ENCODE measurements around the gene ADA.

Gene ADA

GRCh38 chr20:44586289-44586911, 65.1 kb downstream of the ADA start:
- FAIRE-seq, result no peak
- DNase-seq (ENCODE audit: insufficient read length, low spot score), result no peak

DNA sequence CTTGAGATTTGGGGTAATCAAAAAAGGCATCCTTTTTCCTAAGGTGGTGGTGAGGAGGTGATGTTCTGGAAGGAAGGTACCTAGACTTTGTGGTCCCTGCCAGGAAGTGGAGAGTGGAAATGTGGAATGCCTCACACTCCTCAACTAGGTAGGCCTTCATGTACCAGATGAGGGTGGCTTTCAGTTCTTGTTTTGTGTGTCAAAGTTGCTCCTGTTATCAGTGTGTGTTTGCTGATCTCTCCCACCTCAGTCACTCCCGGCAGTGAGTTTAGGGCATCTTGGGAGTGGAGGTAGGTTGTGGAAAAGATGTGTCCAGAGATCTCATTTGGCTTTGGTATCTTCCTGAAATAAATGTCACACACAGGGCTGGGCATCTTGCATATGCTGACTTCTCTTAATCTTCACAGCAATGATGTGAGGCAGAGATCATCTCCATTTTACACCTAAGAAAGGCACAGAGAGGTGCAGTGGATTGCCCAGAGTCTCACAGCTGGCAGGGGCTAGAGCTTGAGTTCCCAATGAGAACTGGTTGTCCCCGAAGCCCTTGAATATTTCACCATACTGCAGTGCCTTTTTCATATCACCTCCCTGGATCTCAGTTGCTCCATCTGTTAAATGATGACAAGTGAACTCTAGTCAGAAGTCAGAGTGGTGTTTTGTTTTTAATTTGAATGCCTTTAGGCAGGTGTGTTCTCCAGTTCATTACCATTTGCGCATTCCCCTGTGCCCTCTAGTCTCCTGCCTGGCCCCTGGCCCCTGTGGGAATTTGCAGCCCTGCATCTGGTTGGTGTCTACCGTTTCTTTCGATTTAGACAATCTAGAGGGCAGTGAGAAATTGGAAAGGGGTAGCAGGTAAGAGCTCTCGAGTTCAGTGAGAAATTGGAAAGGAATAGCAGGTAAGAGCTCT, 66.2 kb downstream of the ADA start:
- DNase-seq (ENCODE audit: insufficient read length, low spot score) (no peak), FAIRE-seq (peak; percentile 92)

DNA sequence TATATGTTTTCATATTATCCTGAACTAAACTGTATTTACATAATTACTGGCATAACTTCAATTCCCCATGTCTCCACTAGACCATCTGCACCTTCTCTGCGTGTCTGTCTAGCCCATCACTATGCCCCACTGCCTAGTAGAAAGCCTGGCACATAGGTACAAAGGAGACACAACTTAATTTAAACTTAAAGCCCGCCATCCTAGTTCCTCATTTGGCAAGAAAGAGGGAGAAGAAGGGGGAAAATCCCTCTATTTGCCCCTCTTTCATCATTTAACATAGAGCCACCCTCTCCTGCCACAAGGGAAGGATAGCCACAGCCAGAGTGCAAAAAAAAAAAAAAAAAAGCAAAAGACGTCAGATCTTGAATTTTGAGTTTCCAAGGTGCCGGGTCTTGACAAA, 67.3 kb downstream of the ADA start:
- DNase-seq (ENCODE audit: insufficient read length, low spot score) (no peak), FAIRE-seq (peak; percentile 42)

DNA sequence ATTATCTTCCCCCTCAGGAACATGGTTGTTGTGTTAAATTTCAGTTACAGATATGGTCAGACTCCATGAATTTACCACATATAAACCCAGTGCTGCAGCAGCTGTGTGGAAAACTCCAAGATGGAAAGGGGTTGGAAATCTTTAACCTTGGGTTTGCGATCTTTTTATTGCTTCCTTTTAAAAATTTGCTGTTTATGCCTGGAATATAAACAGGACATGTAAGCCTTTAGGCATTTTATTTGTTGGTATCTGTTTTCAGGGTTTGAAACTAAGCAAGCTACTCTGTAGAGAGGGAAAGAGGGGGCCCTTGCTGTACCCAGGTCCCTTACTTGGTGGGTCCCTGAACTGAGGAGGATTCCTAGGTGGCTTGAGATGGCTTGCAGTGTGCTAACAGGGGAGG, 68.3 kb downstream of the ADA start:
- no peak for DNase-seq (ENCODE audit: insufficient read length, low spot score)
- FAIRE-seq, result peak; percentile 52

- DNase-seq (ENCODE audit: insufficient read length, low spot score) (peak; percentile 96), FAIRE-seq (peak; percentile 97)
These were observed 69.0 kb downstream of the ADA start, which contains the start of gene PKIG for GRCh38 chr20:44582311-44583025. Gene PKIG, plus strand, starts transcription at chr20:44582579. Its CDS starts 31,978 bp downstream, at chr20:44614557.

GRCh38 chr20:44581515-44581914, 70.0 kb downstream of the ADA start:
- peak; percentile 66 for FAIRE-seq
- no peak for DNase-seq (ENCODE audit: insufficient read length, low spot score)

GRCh38 chr20:44580581-44581268, 70.8 kb downstream of the ADA start:
- DNase-seq (ENCODE audit: insufficient read length, low spot score) (no peak), FAIRE-seq (peak; percentile 90)

- DNase-seq (ENCODE audit: insufficient read length, low spot score) (no peak), FAIRE-seq (peak; percentile 80)
These were observed 72.0 kb downstream of the ADA start for GRCh38 chr20:44579313-44580081.

GRCh38 chr20:44576297-44576696, 75.2 kb downstream of the ADA start:
- peak; percentile 67 for FAIRE-seq
- peak; percentile 76 for DNase-seq (ENCODE audit: insufficient read length, low spot score)

DNA sequence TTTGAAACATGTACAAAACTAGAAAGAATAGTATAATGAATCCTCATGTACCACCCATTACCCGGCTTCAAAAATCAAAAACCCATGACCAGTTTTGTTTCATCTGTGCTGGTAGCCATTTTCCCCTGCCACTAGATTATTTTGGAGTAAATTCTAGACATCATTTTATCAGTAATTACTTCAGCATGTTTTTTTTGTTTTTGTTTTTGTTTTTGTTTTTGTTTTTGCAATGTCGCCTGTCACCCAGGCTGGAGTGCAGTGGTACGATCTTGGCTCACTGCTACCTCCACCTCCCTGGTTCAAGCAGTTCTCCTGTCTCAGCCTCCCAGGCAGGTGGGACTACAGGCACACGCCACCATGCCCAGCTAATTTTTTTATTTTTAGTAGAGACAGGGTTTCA, 77.1 kb downstream of the ADA start:
- DNase-seq (ENCODE audit: insufficient read length, low spot score) (no peak), FAIRE-seq (peak; percentile 23)

GRCh38 chr20:44573501-44573869, 78.0 kb downstream of the ADA start:
- DNase-seq (ENCODE audit: insufficient read length, low spot score) (no peak), FAIRE-seq (no peak)

GRCh38 chr20:44572551-44573500, 78.7 kb downstream of the ADA start:
- FAIRE-seq (peak; percentile 96), DNase-seq (ENCODE audit: insufficient read length, low spot score) (peak; percentile 96)

GRCh38 chr20:44571362-44571988, 80.0 kb downstream of the ADA start:
- FAIRE-seq, result peak; percentile 86
- DNase-seq (ENCODE audit: insufficient read length, low spot score), result no peak

DNA sequence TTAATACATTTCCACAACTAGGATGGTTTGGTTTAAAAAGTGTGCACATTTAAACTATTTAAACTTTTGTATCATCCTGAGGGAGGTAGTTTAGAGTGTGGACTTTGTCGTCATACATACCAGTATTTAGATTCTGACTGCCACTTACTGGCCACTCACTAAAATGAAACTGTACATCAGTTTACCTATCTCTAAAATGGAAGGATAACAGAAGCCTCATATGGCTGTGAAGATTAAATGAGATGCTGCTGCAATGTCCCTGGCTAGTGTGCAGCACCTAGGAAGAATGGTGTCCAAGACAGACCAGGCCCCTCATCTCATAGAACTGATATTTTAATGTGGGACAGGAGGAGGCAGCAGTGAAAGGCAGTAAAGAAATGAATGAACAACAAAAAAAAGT, 81.1 kb downstream of the ADA start:
- DNase-seq (ENCODE audit: insufficient read length, low spot score) (no peak), FAIRE-seq (peak; percentile 58)

Measured in HTR-8/SVneo (cell line).